ENCODE results near the gene SRL. TPM values are rescaled to one million over a fixed set of nuclear protein-coding genes. Genes with fewer than 3 reads are reported as not detected.

SRL gene
- total RNA-seq, 4 donors from 2014 or later = 0.04 to 1.8 (median 0.38) TPM; not detected in 1

DNA sequence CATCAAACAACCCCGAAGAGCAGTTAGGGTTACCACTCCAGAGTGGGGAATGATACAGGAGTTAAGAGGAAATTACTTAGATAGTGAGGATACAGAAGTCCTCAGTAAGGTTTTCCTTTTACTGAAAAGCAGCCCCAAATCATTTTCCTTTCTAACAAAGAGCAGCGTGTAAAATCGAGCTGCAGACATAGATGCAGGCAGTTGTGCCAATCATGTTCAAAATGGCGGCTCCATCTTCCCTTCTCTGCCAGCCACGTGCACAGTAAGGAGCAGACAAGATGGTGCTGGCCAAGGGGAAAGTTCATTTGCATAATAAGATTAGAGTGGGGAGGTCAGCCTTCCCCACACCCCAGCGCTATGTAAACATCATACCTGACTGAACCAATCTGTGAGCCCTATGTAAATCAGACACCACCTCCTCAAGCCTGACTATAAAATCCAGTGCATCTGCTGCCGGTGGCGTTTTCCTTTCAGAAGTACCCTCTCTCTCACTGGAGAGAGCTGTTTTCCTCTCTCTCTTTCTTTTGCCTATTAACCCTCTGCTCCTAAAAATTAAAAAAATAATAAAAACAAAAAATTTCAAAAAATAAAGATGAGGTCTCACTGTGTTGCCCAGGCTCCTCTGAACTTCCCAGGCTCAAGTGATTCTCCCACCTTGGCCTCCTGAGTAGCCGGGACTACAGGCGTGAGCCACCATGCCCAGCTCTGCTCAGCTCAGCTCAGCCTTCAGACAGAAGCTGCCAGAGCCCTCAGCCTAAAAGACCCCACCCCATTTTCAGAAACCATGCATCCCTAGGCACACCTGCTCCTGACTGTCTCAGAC lies 2.6 kb upstream of the SRL start:
- 72 to 75% methylated on average over 7 to 10 of the region's 10 CpGs for WGBS, 2 donors
- no peaks in the 10 kb centered on the region for H3K9me3 ChIP-seq
- no peaks in the 10 kb centered on the region for H3K4me1 ChIP-seq
- H3K27ac ChIP-seq = no peak overlapping the region
- intact Hi-C loops (cut with DNase I) = loop anchor here (5.0 kb wide), 1 partner anchor 42 kb away; no protein-coding TSS in a partner anchor
- H3K4me3 ChIP-seq = no peak overlapping the region
- TF ChIP-seq, protein P1, sequence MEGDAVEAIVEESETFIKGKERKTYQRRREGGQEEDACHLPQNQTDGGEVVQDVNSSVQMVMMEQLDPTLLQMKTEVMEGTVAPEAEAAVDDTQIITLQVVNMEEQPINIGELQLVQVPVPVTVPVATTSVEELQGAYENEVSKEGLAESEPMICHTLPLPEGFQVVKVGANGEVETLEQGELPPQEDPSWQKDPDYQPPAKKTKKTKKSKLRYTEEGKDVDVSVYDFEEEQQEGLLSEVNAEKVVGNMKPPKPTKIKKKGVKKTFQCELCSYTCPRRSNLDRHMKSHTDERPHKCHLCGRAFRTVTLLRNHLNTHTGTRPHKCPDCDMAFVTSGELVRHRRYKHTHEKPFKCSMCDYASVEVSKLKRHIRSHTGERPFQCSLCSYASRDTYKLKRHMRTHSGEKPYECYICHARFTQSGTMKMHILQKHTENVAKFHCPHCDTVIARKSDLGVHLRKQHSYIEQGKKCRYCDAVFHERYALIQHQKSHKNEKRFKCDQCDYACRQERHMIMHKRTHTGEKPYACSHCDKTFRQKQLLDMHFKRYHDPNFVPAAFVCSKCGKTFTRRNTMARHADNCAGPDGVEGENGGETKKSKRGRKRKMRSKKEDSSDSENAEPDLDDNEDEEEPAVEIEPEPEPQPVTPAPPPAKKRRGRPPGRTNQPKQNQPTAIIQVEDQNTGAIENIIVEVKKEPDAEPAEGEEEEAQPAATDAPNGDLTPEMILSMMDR (IDR thresholded peaks at IDR 0.05) = no peak
- no peak for TF ChIP-seq POLR2A (IDR thresholded peaks at IDR 0.05)
- DNase-seq = no peak
- H3K27me3 ChIP-seq = no peaks in the 10 kb centered on the region
- H3K36me3 ChIP-seq = no peaks in the 10 kb centered on the region

DNA sequence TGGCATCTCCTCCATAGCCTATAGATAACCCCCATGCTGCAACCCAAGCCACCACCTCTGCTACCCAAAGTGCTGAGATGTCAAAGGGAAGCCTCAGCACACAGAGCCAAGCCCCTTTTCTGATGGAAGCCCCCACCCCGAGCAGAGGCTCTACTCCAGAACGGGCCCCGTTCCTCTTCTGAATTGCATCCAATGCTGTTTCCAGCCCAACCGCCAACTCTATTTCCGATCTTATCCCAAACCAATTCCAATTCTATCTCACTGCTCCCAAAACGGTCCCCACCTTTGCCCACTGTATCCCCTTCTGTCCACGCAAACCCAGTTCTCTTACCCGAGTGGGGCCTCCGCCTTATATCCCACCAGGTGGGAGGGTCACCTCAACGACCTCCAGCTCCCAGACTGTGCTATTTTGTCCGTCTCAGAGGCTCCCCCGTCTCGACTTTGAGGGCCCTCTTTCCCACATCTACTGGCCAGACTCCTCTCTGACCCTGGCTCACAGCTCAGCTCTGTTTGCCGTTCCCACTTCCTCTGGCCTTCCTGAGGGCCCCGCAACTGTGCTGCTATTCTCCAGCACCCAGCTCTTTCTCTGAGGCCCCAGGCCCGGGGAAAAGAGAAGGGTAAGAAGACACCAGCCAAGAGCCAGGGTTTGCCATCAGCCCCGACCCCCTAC lies 487 bp downstream of the SRL start:
- Histone ChIP-seq H3K27ac (no peak overlapping the region), H3K9me3 (no peaks in the 10 kb centered on the region), H3K36me3 (no peaks in the 10 kb centered on the region), H3K4me3 (no peak overlapping the region), H3K27me3 (no peaks in the 10 kb centered on the region), H3K4me1 (no peaks in the 10 kb centered on the region)
- intact Hi-C loops (cut with DNase I) = no loop called here
- WGBS, 2 donors = 78 to 86% methylated on average over 12 to 15 of the region's 17 CpGs
- no peak for DNase-seq
- TF ChIP-seq, protein P1 (IDR thresholded peaks at IDR 0.05) = no peak
- TF ChIP-seq POLR2A (IDR thresholded peaks at IDR 0.05) = no peak

DNA sequence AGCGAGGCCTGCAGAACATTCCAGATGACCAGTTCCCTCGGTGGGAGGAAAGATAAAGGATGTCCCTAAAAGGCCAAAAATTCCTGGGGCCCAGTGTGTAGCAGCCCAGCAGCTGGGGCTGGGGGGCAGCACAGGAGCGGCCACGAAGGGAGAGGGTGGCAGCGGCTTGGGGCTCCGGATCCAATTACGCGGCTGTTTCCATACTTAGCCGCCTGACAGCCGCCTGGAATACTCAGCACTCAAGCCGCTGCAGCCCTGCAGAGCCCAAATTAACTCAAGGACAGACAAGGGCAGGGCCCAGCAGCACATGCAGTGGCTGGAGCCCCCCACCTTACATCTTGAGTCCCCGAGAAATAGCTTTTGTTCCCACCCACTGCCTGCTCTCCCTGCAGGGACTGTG lies 1.3 kb downstream of the SRL start:
- Histone ChIP-seq H3K36me3 (no peaks in the 10 kb centered on the region), H3K27ac (no peak overlapping the region), H3K27me3 (no peaks in the 10 kb centered on the region), H3K4me1 (no peaks in the 10 kb centered on the region), H3K4me3 (no peak overlapping the region), H3K9me3 (no peaks in the 10 kb centered on the region)
- no peak for DNase-seq
- WGBS, 2 donors = 93 to 94% methylated on average over 3 to 11 of the region's 12 CpGs
- TF ChIP-seq POLR2A (IDR thresholded peaks at IDR 0.05) = no peak
- TF ChIP-seq, protein P1 (IDR thresholded peaks at IDR 0.05) = no peak
- intact Hi-C loops (cut with DNase I) = no loop called here

DNA sequence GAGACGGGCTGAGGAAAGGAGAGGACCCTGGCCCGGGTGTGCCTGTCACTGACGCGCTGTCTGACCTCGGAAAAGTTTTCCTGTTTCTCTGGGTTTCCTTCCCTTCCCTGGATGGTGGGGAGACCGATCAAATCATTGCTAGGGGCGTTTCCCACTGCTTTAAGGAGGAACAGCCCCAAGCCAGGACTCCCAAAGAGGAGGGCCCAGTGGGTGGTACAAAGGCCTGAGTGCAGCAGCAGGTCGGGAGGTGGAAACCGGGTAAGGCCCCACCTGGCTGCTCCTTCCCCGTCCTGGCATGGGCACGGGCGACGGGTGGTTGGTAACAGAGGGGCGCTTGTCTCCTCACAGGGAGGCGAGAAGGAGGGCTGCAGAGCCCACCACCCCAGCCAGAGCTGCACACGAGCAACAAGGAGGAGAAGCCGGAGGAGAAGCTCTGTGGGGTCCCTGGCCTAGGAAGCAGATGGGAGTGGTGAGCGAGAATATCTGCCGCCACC lies 2.2 kb downstream of the SRL start:
- WGBS, 2 donors = 81 to 82% methylated on average over 3 to 9 of the region's 19 CpGs
- no peaks in the 10 kb centered on the region for H3K36me3 ChIP-seq
- TF ChIP-seq POLR2A (IDR thresholded peaks at IDR 0.05) = no peak
- TF ChIP-seq, protein P1 (IDR thresholded peaks at IDR 0.05) = no peak
- intact Hi-C loops (cut with DNase I) = no loop called here
- no peaks in the 10 kb centered on the region for H3K9me3 ChIP-seq
- H3K4me3 ChIP-seq = peak overlapping the region in 3 of 4 donors; percentile 16 to 40 (median 29)
- no peaks in the 10 kb centered on the region for H3K4me1 ChIP-seq
- peaks cover 0 to 2% (median 0%) of the 10 kb centered on the region in 4 donors for H3K27me3 ChIP-seq
- no peak for DNase-seq
- peak overlapping the region in 1 of 4 donors; percentile 21 for H3K27ac ChIP-seq

DNA sequence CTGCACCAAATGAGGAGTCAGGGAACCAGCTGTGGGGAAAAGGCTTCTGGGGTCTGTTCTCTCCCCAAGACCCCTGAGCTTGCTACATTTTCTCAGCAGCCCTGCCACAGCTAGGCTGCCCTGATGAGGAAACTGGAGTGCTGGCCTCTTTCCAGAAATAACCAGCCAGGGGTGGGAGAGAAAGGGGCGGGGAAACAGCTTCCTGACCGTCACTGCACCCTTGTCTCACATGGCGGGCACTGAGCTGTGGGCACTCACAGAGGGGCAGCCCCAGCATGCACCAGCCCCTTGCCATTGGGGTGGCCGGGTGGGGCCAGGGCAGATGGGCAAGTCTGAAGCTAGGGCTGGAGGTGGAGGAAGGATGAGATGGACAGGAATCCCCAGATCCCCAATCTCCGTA lies 2.9 kb downstream of the SRL start:
- TF ChIP-seq, protein P1 (IDR thresholded peaks at IDR 0.05) = no peak
- no peak for TF ChIP-seq POLR2A (IDR thresholded peaks at IDR 0.05)
- Histone ChIP-seq H3K9me3 (no peaks in the 10 kb centered on the region), H3K27ac (peak overlapping the region in 1 of 4 donors; percentile 21), H3K4me3 (peak overlapping the region in 3 of 4 donors; percentile 16 to 40 (median 29)), H3K4me1 (no peaks in the 10 kb centered on the region), H3K36me3 (no peaks in the 10 kb centered on the region), H3K27me3 (peaks cover 0 to 9% (median 0%) of the 10 kb centered on the region in 4 donors)
- intact Hi-C loops (cut with DNase I) = no loop called here
- no peak for DNase-seq
- 64 to 72% methylated on average over 2 of the region's 5 CpGs for WGBS, 2 donors
